RKO (cell line): ENCODE data around the gene KAT6B.

Experiments
- DNase-seq: peaks from one replicate; pipeline ENCODE4 v3.0.0-alpha.2; 2016; ENCODE audit warnings: low spot score

The KAT6B gene

DNA sequence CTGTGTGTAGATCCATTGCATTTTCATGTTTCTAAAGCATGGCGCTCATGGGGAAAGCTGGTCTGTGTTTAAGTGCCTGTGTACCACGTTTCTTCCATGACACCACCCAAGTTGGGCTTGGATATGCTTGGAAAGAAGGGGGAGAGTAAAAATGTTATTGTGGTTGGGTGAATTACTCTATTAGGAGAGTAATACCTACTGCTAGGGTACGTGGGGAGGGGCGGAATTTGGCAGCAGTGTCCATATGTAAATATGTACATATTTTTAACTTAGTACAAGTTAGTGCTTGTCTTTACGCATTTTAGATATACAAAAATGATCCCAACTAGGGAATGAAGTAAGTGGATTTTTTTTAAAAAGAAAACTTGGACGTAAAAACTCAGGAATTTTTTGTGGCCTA, 242.1 kb downstream of the KAT6B start:
- no peak for DNase-seq

DNA sequence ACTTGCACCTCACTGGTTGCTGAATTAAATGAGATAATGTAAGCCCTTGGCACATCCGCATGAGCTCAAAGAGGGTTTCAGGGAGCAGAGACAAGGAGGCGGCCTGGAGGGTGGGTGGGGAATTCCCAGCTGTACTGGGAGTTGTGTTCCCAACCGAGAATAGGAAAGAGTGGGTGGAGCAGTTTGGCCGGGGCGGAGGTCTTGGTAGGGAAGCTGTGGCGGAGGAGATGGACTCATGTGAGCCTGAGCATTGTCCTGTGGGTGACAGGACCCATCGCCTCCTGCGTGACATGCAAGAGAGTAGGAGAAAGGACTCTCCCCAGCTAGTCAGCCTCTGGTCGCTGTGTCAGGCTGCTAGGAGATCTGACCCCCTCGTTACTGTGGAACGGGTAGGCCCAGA, 244.1 kb downstream of the KAT6B start:
- DNase-seq, result no peak

DNA sequence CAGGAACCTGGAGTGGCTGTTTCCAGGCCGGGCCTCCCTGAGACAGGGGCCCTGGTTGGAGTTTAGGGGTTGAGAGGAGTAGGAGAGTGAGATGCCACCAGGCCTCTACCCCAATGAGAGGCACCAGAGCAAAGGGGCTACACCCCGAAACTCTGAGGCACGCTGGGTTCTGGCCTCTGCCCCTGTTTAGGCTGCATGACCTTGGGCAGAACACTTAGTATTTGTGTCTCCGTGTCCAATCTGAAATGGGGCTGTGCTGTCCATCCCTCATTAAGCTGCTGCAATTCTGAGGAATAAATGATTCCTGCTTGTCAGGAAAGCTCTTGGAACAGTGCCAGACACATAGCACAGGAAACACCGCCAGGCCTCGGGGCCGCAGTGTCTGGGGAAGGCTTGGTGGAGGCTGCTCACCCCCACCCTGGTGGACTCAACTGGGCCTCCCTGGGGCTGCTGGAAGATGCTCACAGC, 244.6 kb downstream of the KAT6B start:
- DNase-seq, result no peak

DNA sequence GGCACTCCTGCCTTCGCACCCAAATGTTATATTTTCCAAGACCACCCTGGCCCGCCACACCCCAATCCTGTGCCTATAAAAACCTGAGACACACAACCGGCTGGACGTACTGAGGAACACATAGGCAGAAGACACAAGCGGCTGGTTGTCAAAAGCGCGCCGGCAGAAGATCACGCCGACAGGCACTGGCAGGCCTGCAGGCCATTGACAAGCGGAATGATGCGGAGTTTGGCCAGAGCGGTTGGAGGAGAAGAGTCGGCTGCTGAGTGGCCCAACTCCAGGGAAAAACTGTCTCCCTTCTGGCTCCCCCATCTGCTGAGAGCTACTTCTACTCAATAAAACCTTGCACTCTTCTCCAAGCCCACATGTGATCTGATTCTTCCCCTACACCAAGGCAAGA, 245.4 kb downstream of the KAT6B start:
- DNase-seq, result no peak

DNA sequence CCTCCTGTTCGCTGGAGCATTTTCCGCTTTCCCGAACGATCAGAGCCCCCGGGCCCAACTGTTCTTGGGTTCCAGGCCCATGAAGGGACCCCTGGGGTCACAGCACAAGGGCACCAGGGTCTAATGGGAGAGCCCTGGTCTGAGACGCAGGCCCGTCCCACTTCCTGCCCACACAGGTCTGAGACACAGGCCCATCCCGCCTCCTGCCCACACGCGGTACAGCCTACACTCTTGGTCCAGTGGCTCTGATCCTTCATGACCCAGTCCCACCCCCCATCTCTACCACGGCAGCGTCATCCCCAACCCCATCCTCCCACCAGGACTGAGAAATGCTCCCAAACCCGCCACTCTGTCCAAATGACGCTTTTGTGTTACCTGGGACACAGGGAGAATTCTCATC, 246.3 kb downstream of the KAT6B start:
- DNase-seq, result no peak

DNA sequence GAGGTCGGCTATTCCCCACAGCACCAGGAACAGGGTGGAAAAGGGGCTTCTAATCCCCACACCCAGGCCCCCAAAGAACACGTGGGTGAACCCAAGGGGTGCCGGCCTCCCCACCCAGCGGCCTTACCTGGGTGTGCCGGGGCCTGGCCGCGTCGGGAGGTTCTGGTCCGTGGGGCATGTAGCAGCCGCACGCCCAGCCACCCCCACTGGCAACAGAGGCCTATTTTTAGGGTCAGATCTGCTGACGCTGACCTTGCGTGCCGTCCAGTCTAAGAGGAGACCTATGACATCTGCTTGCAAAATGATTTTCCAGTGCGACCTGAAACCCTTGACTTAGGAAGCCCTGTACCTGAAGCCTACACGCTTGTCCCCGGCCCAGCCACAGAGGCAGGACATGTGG, 247.0 kb downstream of the KAT6B start:
- DNase-seq, result no peak

DNA sequence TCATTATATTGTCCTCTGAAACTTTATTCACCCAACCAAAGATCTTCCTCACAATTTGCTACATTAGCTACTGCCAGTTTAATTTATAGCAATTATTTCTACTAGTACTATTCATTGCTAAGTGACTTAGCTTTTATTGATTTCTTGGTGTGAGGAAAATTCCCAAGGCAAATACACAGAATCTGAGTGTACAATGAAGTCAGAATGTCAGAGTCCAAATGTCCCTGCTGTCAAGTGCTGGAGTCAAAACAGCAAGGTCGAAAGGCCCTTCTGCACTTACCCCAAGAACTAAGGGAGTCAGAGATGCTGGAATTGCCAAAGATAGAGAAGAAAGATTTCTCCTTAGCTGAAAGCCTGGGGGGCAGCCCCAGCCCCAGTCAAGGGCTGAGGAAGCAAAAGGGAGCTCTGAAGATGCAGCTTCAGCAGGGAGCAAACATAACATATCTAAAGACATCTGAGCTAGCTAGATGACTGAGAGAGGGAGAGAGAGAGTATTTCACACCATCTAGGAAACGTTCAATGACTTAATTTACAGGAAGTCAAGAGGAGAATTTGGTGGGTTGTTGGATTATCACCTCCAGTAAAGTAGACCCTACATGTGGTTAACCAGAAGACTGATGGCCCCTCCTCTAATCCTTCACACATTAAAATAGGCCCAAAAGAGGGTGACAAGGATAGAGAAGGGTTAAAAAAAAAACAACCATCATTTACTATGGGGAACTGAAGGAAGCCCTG, 248.5 kb downstream of the KAT6B start:
- DNase-seq, result no peak

DNA sequence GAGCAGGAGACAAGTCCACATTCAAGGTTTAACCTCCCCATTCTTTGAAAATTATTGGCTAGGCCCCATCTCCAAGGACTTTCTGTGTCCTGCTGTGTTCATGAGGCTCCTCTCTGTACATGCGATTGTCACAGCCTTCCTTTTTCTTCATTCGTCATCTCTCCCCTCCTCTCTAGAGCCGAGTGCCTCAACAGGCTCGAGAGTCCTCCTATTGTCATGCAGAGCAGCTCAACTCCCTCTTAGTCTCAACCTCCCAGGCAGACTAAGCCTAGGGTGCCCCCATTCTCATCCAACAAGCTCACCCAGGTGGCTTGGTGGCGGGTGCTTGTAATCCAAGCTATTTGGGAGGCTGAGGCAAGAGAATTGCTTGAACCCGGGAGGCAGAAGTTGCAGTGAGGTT, 249.9 kb downstream of the KAT6B start:
- no peak for DNase-seq

DNA sequence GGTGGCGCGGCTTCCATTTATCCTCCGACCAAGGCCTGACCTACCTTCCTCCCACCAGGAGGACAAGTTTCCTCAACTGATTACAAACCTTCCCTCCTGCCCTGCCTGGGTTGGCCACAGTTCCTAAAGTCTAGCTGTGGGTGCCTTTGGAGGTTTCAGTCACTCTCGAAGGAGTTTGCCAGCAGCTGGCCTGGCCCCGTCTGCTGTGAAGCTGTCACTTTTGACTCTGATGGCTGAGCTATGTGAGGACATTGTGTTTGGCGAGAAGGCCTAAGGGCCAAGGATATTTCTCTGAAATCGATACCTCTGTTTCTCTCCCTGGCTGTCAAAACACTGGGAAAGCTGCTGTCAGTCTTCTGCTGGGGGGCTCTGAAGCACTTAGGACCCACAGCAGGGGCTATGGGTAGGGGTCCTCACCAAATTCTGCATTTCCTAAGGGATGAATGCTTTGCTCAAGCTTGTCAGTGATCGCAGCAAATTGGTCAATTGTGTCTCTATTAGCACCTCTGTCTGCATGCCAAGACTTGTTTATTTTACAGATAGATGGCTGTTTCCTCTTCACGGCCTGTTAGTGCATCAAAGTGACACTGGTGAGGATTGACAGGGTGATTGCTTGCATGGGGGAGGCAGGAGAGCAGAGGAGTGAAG, 253.2 kb downstream of the KAT6B start:
- no peak for DNase-seq

DNA sequence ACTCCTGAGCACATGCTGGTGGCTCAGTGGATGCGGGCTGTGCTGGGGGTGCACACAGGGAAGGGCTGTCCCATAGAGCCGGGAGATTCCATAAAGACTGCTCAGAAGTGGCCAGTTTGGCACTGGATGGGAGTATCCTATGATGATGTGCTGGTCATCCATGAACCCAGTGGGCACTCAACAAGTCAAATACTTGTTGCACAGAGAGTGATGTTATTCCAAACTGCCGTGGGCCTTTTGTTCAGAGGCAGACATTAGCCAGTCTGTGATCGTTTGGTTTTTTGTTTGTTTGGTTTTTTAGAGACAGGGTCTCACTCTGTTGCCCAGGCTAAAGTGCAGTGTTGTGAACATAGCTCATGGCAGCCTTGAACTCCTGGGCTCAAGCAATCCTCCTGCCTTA, 254.2 kb downstream of the KAT6B start:
- DNase-seq, result no peak

DNA sequence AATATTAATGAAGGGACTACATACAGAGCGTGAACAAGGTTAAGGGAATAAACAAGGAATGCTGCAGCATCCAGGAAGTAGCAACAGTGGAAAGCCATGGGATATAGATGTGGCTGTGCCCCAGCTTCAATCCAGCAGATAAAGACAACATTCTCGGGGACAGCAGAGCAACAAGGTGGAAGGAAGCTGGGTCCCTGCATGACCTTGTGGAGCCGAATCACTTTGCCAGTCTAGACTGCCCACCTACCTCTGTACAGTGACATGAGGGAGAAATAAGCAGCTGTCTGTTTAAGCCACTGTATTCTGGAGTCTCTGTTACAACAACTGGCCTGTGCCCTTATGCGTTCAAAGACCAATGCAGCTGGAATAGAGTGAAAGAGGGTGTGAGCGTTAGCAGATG, 255.0 kb downstream of the KAT6B start:
- DNase-seq, result no peak
